PC-3 (cell line): ENCODE results near the gene CLCN4. TPM values are rescaled to one million over a fixed set of nuclear protein-coding genes. Genes with fewer than 3 reads are reported as not detected.

Source experiments
- ATAC-seq: fragments of 200-7000 bp; cut with Tn5 transposase; 2 replicates; pipeline ENCODE4 v1.9.1; 2020; ENCODE audit warnings: mild to moderate bottlenecking, moderate library complexity
- BruUV-seq: library from RNA; stranded (reverse); fragments of 400-500 nt; replicated peaks from 2 replicates; lab custom pipeline; 2021; lab: Mats Ljungman, UMichigan
- CTCF ChIA-PET: fragments of 300-600 bp; sonication (Branson Sonifier 250); formaldehyde crosslinking; loops from one replicate; lab custom pipeline; 2022; ENCODE audit warnings: antibody characterized with exemption; lab: Charles Lee
- POLR2A ChIA-PET: fragments of 300-600 bp; sonication (Branson Sonifier 250); formaldehyde crosslinking; loops from one replicate; lab custom pipeline; 2022; ENCODE audit warnings: antibody characterized with exemption; ENCODE audit not compliant: unreplicated experiment; lab: Charles Lee
- DNase-seq: peaks from one replicate; pipeline ENCODE4 v3.0.0-alpha.2; 2015
- H2AFZ ChIP-seq: fragments of 300-600 bp; sonication (generic); 2 replicates; pipeline ENCODE4 v1.6.0; 2016; ENCODE audit warnings: antibody characterized with exemption, low read length
- H3F3A ChIP-seq: fragments of 300-600 bp; sonication (generic); one replicate; pipeline ENCODE4 v1.6.0; 2017; ENCODE audit warnings: antibody characterized with exemption, low read length, control low read depth, mild to moderate bottlenecking; ENCODE audit not compliant: unreplicated experiment
- H3K27ac ChIP-seq: fragments of 300-600 bp; sonication (generic); 2 replicates; pipeline ENCODE4 v1.5.1; 2016; ENCODE audit warnings: mild to moderate bottlenecking, low read length
- H3K27me3 ChIP-seq: fragments of 300-600 bp; sonication (generic); 2 replicates; pipeline ENCODE4 v1.6.1; 2016; ENCODE audit warnings: low read length, mixed read lengths
- H3K36me3 ChIP-seq: fragments of 300-600 bp; sonication (generic); 2 replicates; pipeline ENCODE4 v1.6.1; 2016; ENCODE audit warnings: low read depth, mixed run types, low read length, mixed read lengths
- H3K4me1 ChIP-seq: fragments of 300-600 bp; sonication (generic); 2 replicates; pipeline ENCODE4 v1.5.1; 2016; ENCODE audit warnings: low read length; ENCODE audit not compliant: insufficient read depth
- H3K4me2 ChIP-seq: fragments of 300-600 bp; sonication (generic); 2 replicates; pipeline ENCODE4 v1.6.0; 2016; ENCODE audit warnings: low read length
- H3K4me3 ChIP-seq: fragments of 300-600 bp; sonication (generic); 2 replicates; pipeline ENCODE4 v1.5.1; 2016; ENCODE audit warnings: mild to moderate bottlenecking, low read length, mixed read lengths
- H3K79me2 ChIP-seq: fragments of 300-600 bp; sonication (generic); 2 replicates; pipeline ENCODE4 v1.6.1; 2017; ENCODE audit warnings: low read length, mixed read lengths
- H3K9ac ChIP-seq: fragments of 300-600 bp; sonication (generic); 2 replicates; pipeline ENCODE4 v1.6.0; 2016; ENCODE audit warnings: mild to moderate bottlenecking, low read length
- H3K9me2 ChIP-seq: fragments of 300-600 bp; sonication (generic); replicated peaks from 2 replicates; pipeline ENCODE4 v1.6.1; 2016; ENCODE audit warnings: mixed run types, low read length, mixed read lengths
- H3K9me3 ChIP-seq: fragments of 300-600 bp; sonication (generic); 2 replicates; pipeline ENCODE4 v1.6.1; 2016; ENCODE audit warnings: low read length, mixed read lengths
- H4K20me1 ChIP-seq: fragments of 300-600 bp; sonication (generic); 2 replicates; pipeline ENCODE4 v1.6.1; 2016; ENCODE audit warnings: low read length, mixed read lengths
- CTCF ChIP-seq: fragments of 300-600 bp; sonication (generic); conservative IDR thresholded peaks from 2 replicates; pipeline ENCODE4 v1.5.1; 2017; ENCODE audit warnings: antibody characterized with exemption, low read depth, mild to moderate bottlenecking, low read length
- EZH2 ChIP-seq: fragments of 300-600 bp; sonication (generic); IDR thresholded peaks from one replicate; pipeline ENCODE4 v1.6.1; 2017; ENCODE audit warnings: antibody characterized with exemption, mild to moderate bottlenecking, low read length; ENCODE audit not compliant: unreplicated experiment
- EZH2phosphoT487 ChIP-seq: fragments of 300-600 bp; sonication (generic); IDR thresholded peaks from 2 replicates; pipeline ENCODE4 v1.6.1; 2018; ENCODE audit warnings: mild to moderate bottlenecking, antibody characterized with exemption, low read length, borderline replicate concordance
- intact Hi-C: fragments of 100-400 bp; cut with micrococcal nuclease; formaldehyde crosslinking; loops from 2 replicates; pipeline ENCODE4 v1.9.0; 2023
- total RNA-seq: library from RNA; depleted of rRNA; stranded (reverse); fragments of >200 nt; gene quantifications from 2 replicates; pipeline ENCODE4 v1.2.3, GENCODE V29; 2014

CLCN4 gene
- total RNA-seq, 1 experiment from 2014 or later, result 13.7 TPM

GRCh38 chrX:10221651-10222050 lies 64.9 kb downstream of the CLCN4 start:
- no peak for ATAC-seq
- H3K36me3 ChIP-seq, result no peaks in the 10 kb centered on the region
- TF ChIP-seq EZH2 (no peak), CTCF (no peak), EZH2phosphoT487 (no peak)
- H3K4me3 ChIP-seq, result no peak overlapping the region
- ChIA-PET CTCF (no interaction called here), POLR2A (no interaction called here)
- no peaks in the 10 kb centered on the region for H4K20me1 ChIP-seq
- H3K79me2 ChIP-seq, result no peaks in the 10 kb centered on the region
- H2AFZ ChIP-seq, result no peak overlapping the region
- no peaks in the 10 kb centered on the region for H3K9me2 ChIP-seq
- no peak overlapping the region for H3K27ac ChIP-seq
- no peaks in the 10 kb centered on the region for H3F3A ChIP-seq
- no TSS peak for BruUV-seq
- H3K4me2 ChIP-seq, result no peak overlapping the region
- no peak overlapping the region for H3K9ac ChIP-seq
- no peaks in the 10 kb centered on the region for H3K27me3 ChIP-seq
- no peaks in the 10 kb centered on the region for H3K9me3 ChIP-seq
- DNase-seq, result no peak
- H3K4me1 ChIP-seq, result no peaks in the 10 kb centered on the region
- intact Hi-C loops, result no loop called here

GRCh38 chrX:10223276-10223675 lies 66.5 kb downstream of the CLCN4 start:
- H3K4me3 ChIP-seq, result no peak overlapping the region
- ChIA-PET CTCF (no interaction called here), POLR2A (no interaction called here)
- H3K4me2 ChIP-seq, result no peak overlapping the region
- H3F3A ChIP-seq, result no peaks in the 10 kb centered on the region
- TF ChIP-seq EZH2phosphoT487 (no peak), CTCF (no peak), EZH2 (no peak)
- no peaks in the 10 kb centered on the region for H3K36me3 ChIP-seq
- DNase-seq (no peak), ATAC-seq (no peak)
- H3K27ac ChIP-seq, result no peak overlapping the region
- BruUV-seq, result no TSS peak
- H3K79me2 ChIP-seq, result no peaks in the 10 kb centered on the region
- no peaks in the 10 kb centered on the region for H3K9me3 ChIP-seq
- intact Hi-C loops, result no loop called here
- no peak overlapping the region for H3K9ac ChIP-seq
- no peaks in the 10 kb centered on the region for H3K4me1 ChIP-seq
- no peaks in the 10 kb centered on the region for H3K9me2 ChIP-seq
- H4K20me1 ChIP-seq, result no peaks in the 10 kb centered on the region
- H2AFZ ChIP-seq, result no peak overlapping the region
- H3K27me3 ChIP-seq, result no peaks in the 10 kb centered on the region

GRCh38 chrX:10223781-10224180 lies 67.0 kb downstream of the CLCN4 start:
- no peaks in the 10 kb centered on the region for H3K27me3 ChIP-seq
- TF ChIP-seq CTCF (no peak), EZH2phosphoT487 (no peak), EZH2 (no peak)
- no peaks in the 10 kb centered on the region for H3K9me2 ChIP-seq
- H3K79me2 ChIP-seq, result no peaks in the 10 kb centered on the region
- H3F3A ChIP-seq, result no peaks in the 10 kb centered on the region
- no peak overlapping the region for H3K4me2 ChIP-seq
- no peak overlapping the region for H3K9ac ChIP-seq
- no peaks in the 10 kb centered on the region for H4K20me1 ChIP-seq
- ChIA-PET POLR2A (no interaction called here), CTCF (interaction anchor here (0.6 kb wide), 2 partner anchors 392 to 501 kb away, joined by 3 to 4 read pairs; no protein-coding TSS in a partner anchor)
- no TSS peak for BruUV-seq
- no peaks in the 10 kb centered on the region for H3K4me1 ChIP-seq
- H3K9me3 ChIP-seq, result no peaks in the 10 kb centered on the region
- H3K36me3 ChIP-seq, result no peaks in the 10 kb centered on the region
- no peak overlapping the region for H3K4me3 ChIP-seq
- DNase-seq (no peak), ATAC-seq (no peak)
- intact Hi-C loops, result no loop called here
- H3K27ac ChIP-seq, result no peak overlapping the region
- no peak overlapping the region for H2AFZ ChIP-seq
